22Rv1 (cell line): Measurements from ENCODE around the gene BOK.

Experiments
- H3K27ac ChIP-seq: fragments of 450-650 bp; 2 replicates; pipeline ENCODE4 v1.5.1; 2017
- ZFX ChIP-seq: fragments of 450-650 bp; IDR thresholded peaks from 2 replicates; pipeline ENCODE4 v1.6.1; 2017; ENCODE audit warnings: antibody characterized with exemption, borderline replicate concordance
- TF ChIP-seq, protein P1 (sequence below): fragments of 450-650 bp; IDR thresholded peaks from 2 replicates; pipeline ENCODE4 v1.5.1; 2017; ENCODE audit warnings: mild to moderate bottlenecking

BOK gene

DNA sequence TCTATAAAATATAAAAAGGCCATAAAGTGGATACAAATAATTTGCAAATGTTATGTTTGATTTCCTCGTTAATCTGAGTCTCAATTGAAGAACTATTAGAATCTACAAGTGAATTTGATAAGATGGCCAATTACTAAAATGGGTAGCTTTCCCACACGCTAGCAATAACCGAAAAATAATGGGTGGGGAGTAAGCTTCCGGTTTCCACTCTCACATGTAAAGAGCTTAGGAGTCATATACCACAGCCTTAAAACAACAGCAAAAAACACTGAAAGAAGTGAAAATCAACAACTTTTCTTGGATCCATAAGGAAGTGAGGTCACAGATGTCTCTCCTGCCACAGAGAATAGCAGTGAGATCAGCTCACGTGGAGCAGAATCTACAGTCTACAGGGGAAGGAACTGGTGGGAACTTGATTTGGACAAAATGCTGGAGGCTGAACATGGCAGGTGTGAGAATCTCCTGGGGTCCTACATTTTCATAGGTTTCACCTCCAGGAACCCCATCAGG is 59.8 kb downstream of the BOK start:
- no peak overlapping the region for H3K27ac ChIP-seq
- TF ChIP-seq, protein P1, sequence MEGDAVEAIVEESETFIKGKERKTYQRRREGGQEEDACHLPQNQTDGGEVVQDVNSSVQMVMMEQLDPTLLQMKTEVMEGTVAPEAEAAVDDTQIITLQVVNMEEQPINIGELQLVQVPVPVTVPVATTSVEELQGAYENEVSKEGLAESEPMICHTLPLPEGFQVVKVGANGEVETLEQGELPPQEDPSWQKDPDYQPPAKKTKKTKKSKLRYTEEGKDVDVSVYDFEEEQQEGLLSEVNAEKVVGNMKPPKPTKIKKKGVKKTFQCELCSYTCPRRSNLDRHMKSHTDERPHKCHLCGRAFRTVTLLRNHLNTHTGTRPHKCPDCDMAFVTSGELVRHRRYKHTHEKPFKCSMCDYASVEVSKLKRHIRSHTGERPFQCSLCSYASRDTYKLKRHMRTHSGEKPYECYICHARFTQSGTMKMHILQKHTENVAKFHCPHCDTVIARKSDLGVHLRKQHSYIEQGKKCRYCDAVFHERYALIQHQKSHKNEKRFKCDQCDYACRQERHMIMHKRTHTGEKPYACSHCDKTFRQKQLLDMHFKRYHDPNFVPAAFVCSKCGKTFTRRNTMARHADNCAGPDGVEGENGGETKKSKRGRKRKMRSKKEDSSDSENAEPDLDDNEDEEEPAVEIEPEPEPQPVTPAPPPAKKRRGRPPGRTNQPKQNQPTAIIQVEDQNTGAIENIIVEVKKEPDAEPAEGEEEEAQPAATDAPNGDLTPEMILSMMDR, result no peak
- no peak for TF ChIP-seq ZFX

DNA sequence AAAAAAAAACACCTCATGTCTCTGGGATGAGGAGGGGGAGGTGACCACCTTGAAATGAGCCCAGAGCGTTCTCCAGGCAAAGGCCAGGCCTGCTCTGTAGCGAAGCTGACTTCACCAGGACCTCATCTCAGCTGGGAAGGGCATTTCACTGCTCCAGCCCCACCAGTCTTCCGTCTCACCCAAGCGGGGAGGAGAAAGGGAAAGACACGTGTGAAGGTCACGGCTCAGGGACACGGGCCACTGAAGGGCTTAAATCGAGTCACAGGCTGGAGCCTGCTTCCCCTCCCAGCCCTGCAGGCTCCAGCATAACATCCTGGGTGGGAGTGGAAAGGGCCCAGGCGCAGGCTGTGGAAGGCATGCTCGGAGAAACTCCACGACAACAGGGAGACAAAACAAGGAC is 60.3 kb downstream of the BOK start:
- no peak overlapping the region for H3K27ac ChIP-seq
- TF ChIP-seq ZFX, result no peak
- TF ChIP-seq, protein P1, result no peak

DNA sequence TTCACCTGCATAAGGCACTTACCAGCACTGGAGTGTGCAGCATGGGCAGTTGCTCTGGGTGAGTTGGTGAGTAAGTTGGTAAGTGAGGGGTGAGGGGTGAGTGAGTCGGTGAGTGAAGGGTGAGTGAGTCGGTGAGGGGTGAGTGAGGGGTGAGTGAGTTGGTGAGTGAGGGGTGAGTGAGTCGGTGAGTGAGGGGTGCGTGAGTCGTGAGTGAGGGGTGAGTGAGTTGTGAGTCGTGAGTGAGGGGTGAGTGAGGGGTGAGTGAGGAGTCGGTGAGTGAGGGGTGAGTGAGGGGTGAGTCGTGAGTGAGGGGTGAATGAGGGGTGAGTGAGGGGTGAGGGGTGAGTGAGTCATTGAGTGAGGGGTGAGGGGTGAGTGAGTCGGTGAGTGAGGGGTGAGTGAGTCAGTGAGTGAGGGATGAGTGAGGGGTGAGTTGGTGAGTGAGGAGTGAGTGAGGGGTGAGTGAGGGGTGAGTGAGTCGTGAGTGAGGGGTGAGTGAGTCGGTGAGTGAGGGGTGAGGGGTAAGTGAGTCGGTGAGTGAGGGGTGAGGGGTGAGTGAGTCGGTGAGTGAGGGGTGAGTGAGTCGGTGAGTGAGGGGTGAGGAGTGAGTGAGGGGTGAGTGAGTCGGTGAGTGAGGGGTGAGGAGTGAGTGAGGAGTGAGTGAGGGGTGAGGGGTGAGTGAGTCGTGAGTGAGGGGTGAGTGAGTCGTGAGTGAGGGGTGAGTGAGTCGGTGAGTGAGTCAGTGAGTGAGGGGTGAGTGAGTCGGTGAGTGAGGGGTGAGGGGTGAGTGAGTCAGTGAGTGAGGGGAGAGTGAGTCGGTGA is 61.3 kb downstream of the BOK start:
- TF ChIP-seq, protein P1, result no peak
- no peak for TF ChIP-seq ZFX
- H3K27ac ChIP-seq, result no peak overlapping the region

DNA sequence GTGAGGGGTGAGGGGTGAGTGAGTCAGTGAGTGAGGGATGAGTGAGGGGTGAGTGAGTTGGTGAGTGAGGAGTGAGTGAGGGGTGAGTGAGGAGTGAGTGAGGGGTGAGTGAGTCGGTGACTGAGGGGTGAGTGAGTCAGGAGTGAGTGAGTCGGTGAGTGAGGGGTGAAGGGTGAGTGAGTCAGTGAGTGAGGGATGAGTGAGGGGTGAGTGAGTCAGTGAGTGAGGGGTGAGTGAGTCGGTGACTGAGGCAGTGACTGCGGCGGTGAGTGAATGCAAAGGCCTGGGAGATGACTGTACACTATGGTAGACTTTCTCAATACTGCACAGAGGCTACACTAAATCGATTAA is 61.8 kb downstream of the BOK start:
- TF ChIP-seq, protein P1, result no peak
- TF ChIP-seq ZFX, result no peak
- H3K27ac ChIP-seq, result no peak overlapping the region
